Upper lobe of left lung (tissue), 4 donors: Measurements from ENCODE around the gene CERK.

ENCODE experiments used
- EP300 ChIP-seq, 4 donors: sonication (generic); formaldehyde crosslinking; IDR thresholded peaks; one replicate each; pipeline ENCODE4 v1.5.1; 2017; ENCODE audit warnings: antibody characterized with exemption in 4 of 4, control low read depth in 2 of 4
- POLR2A ChIP-seq, 4 donors: fragments of 450-650 bp; IDR thresholded peaks; one replicate each; pipeline ENCODE4 v1.5.1; 2016 to 2017; ENCODE audit warnings: antibody characterized with exemption in 4 of 4, mild to moderate bottlenecking in 2 of 4
- POLR2AphosphoS5 ChIP-seq, 2 donors: sonication (generic); formaldehyde crosslinking; IDR thresholded peaks; one replicate each; pipeline ENCODE4 v1.5.1; 2017; ENCODE audit warnings: antibody characterized with exemption in 2 of 2
- TF ChIP-seq, protein P1 (sequence below), 6 experiments: fragments of 450-650 bp in 4 of 6; fragments of 200-600 bp in 2 of 6; sonication (generic) in 2 of 6; IDR thresholded peaks; one replicate each; pipeline ENCODE4 v1.5.1; 2016 to 2019; ENCODE audit warnings: antibody characterized with exemption in 6 of 6

DNA sequence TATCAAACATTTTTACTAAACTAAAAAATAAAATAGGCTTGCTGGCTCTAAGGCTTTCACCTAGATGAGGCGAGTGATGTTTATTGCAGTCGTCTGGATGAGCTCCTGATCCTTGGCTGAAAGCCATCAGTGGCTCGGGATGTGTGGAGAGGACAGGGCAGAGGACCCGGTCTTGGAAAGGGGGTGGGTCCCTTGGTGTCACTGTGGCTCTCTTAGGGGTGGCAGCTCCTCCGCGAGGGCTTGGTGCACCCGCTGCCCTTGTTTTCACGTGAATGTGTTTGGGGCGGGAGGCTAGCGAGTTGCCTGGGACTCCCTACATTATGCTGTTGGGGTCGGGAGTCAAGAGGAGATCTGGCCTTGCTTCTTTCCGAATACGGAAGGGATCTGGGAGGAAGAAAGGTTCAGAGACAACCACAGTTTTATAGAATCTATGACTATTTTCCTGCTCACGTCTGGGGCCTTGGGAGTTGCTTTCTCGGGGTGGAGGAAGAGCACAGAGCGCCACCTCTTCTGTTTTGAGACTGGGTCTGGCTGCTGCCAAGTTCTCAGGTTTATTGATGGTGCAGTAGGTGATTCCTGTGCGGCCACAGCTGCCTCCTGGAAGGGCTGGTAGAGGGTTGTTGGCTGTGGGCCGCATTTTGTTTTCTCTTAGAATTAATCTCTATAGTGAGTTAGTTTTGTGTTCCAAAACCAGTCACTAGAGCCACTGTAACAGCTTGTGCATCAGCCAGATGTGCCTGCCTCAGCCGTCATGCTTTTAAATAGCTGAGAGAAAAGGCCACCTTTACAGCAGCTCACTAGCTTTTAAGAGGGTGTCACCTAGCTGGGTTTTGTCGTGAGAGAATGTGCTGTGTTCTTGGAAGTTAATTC, 37.2 kb upstream of the CERK start:
- TF ChIP-seq, protein P1, sequence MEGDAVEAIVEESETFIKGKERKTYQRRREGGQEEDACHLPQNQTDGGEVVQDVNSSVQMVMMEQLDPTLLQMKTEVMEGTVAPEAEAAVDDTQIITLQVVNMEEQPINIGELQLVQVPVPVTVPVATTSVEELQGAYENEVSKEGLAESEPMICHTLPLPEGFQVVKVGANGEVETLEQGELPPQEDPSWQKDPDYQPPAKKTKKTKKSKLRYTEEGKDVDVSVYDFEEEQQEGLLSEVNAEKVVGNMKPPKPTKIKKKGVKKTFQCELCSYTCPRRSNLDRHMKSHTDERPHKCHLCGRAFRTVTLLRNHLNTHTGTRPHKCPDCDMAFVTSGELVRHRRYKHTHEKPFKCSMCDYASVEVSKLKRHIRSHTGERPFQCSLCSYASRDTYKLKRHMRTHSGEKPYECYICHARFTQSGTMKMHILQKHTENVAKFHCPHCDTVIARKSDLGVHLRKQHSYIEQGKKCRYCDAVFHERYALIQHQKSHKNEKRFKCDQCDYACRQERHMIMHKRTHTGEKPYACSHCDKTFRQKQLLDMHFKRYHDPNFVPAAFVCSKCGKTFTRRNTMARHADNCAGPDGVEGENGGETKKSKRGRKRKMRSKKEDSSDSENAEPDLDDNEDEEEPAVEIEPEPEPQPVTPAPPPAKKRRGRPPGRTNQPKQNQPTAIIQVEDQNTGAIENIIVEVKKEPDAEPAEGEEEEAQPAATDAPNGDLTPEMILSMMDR (IDR thresholded peaks at IDR 0.05): no peak
- no peak for TF ChIP-seq POLR2AphosphoS5 (IDR thresholded peaks at IDR 0.05)
- TF ChIP-seq POLR2A (IDR thresholded peaks at IDR 0.05): no peak
- TF ChIP-seq EP300 (IDR thresholded peaks at IDR 0.05): no peak
